Stimulated activated CD4-positive, alpha-beta T cell treated with anti-CD3 and anti-CD28 coated beads, Interleukin-2, amount 100 ng/mL, for 48 hours (primary cell): ENCODE measurements around the gene HTATSF1.

ENCODE experiments used
- DNase-seq, 2 donors: peaks; one replicate each; pipeline ENCODE4 v3.0.0-alpha.2; 2020

HTATSF1 gene

GRCh38 chrX:136496764-136497555 is 432 bp upstream of the HTATSF1 start:
- DNase-seq = peak; percentile 65 to 70

- DNase-seq = no peak
These were observed 21.7 kb downstream of the HTATSF1 start for GRCh38 chrX:136519069-136519468.

- DNase-seq = no peak
These were observed 26.4 kb downstream of the HTATSF1 start for GRCh38 chrX:136523770-136524169.

- no peak for DNase-seq
These were observed 28.6 kb downstream of the HTATSF1 start for GRCh38 chrX:136525738-136526606.

- DNase-seq = no peak
These were observed 31.4 kb downstream of the HTATSF1 start for GRCh38 chrX:136528645-136529315.

- DNase-seq = no peak
These were observed 32.4 kb downstream of the HTATSF1 start for GRCh38 chrX:136529795-136530194.

GRCh38 chrX:136531951-136532350 is 34.6 kb downstream of the HTATSF1 start, which contains the start of gene VGLL1:
VGLL1 (plus strand) TSS chrX:136532215; CDS start chrX:136536021, 3,806 bp downstream.
- no peak for DNase-seq

GRCh38 chrX:136534131-136534530 is 36.7 kb downstream of the HTATSF1 start:
- no peak for DNase-seq

GRCh38 chrX:136538811-136539210 is 41.4 kb downstream of the HTATSF1 start:
- no peak for DNase-seq

- DNase-seq = no peak
These were observed 42.8 kb downstream of the HTATSF1 start for GRCh38 chrX:136540226-136540625.

- DNase-seq = no peak
These were observed 43.9 kb downstream of the HTATSF1 start for GRCh38 chrX:136541294-136541693.

GRCh38 chrX:136542281-136542680 is 44.9 kb downstream of the HTATSF1 start:
- DNase-seq = no peak

- no peak for DNase-seq
These were observed 49.0 kb downstream of the HTATSF1 start for GRCh38 chrX:136546371-136546781.

GRCh38 chrX:136549226-136549625 is 51.8 kb downstream of the HTATSF1 start:
- no peak for DNase-seq

- DNase-seq = no peak
These were observed 54.0 kb downstream of the HTATSF1 start for GRCh38 chrX:136551410-136551809.

GRCh38 chrX:136555694-136556093 is 58.3 kb downstream of the HTATSF1 start:
- DNase-seq = no peak
